Measurements from ENCODE around the gene CTSH. TPM values are rescaled to one million over a fixed set of nuclear protein-coding genes. Genes with fewer than 3 reads are reported as not detected.
A peak's percentile ranks its signal among the peaks of the same experiment; 100 is the strongest.
"Not testable (repeated sequence)": the region's sequence is repeated elsewhere in the genome, so short reads cannot be mapped to it uniquely, and the experiment has no call there.

Gene CTSH
- total RNA-seq, 1 experiment from 2014 or later: 327 TPM

DNA sequence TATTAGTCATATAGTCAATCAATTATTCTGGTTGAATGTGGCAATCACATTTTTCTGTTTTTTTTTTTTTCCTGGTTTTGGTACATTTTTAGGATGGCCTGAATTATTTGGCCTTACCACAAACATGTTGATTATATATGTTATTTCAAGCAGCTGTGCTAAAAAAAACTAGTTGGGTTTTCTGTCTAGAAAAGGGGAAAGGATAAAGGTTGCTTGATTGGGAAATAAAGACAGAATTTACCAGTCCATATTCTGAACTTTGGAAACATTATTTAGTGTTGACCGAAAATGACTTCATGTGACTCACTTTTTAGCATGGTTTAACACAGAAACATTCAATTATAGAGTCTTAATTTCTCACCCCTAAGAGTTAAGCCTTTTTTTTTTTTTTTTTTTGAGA, 64.0 kb downstream of the CTSH start:
- Mint-ChIP-seq H3K27me3 (ENCODE audit: unreplicated experiment) (no peaks in the 10 kb centered on the region), H3K4me1 (ENCODE audit: low read depth, unreplicated experiment) (peaks cover 22% of the 10 kb centered on the region), H3K9me3 (ENCODE audit: low read depth, unreplicated experiment) (no peaks in the 10 kb centered on the region), H3K36me3 (ENCODE audit: insufficient read depth, unreplicated experiment) (peaks cover 66% of the 10 kb centered on the region), H3K4me3 (ENCODE audit: low read depth, unreplicated experiment) (no peak overlapping the region), H3K27ac (ENCODE audit: unreplicated experiment) (no peak overlapping the region)
- CTCF ChIA-PET: interaction anchor here (0.5 kb wide), 1 partner anchor 210 kb away, joined by 6 read pairs; no protein-coding TSS in a partner anchor
- TF ChIP-seq, protein P1, sequence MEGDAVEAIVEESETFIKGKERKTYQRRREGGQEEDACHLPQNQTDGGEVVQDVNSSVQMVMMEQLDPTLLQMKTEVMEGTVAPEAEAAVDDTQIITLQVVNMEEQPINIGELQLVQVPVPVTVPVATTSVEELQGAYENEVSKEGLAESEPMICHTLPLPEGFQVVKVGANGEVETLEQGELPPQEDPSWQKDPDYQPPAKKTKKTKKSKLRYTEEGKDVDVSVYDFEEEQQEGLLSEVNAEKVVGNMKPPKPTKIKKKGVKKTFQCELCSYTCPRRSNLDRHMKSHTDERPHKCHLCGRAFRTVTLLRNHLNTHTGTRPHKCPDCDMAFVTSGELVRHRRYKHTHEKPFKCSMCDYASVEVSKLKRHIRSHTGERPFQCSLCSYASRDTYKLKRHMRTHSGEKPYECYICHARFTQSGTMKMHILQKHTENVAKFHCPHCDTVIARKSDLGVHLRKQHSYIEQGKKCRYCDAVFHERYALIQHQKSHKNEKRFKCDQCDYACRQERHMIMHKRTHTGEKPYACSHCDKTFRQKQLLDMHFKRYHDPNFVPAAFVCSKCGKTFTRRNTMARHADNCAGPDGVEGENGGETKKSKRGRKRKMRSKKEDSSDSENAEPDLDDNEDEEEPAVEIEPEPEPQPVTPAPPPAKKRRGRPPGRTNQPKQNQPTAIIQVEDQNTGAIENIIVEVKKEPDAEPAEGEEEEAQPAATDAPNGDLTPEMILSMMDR (IDR thresholded peaks at IDR 0.05; ENCODE audit: unreplicated experiment): no peak
- no TSS peak for BruUV-seq (replicated peaks)
- intact Hi-C loops (cut with micrococcal nuclease; ENCODE audit: unreplicated experiment): no loop called here
- DNase-seq: no peak

DNA sequence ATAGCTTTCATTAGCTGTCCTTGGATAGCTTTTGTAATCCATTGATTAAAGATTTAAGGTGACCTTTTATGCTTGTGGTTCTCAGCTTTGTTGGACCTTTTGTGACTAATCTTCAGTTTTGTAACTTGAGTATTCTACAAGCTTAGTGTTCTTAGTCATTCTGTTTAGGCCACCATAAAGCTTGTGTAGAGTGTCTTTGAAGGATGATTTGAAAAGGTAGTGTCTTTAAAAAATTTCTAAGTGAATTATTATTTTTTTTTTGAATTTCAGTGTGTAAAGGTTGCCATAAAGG, 64.7 kb downstream of the CTSH start:
- TF ChIP-seq, protein P1 (IDR thresholded peaks at IDR 0.05; ENCODE audit: unreplicated experiment): no peak
- intact Hi-C loops (cut with micrococcal nuclease; ENCODE audit: unreplicated experiment): no loop called here
- CTCF ChIA-PET: interaction anchor here (0.7 to 0.9 kb wide), 2 partner anchors 68 to 118 kb away, joined by 3 read pairs; no protein-coding TSS in a partner anchor
- H3K4me1 Mint-ChIP-seq (ENCODE audit: low read depth, unreplicated experiment): peaks cover 27% of the 10 kb centered on the region
- no peak overlapping the region for H3K27ac Mint-ChIP-seq (ENCODE audit: unreplicated experiment)
- BruUV-seq (replicated peaks): no TSS peak
- no peak overlapping the region for H3K4me3 Mint-ChIP-seq (ENCODE audit: low read depth, unreplicated experiment)
- H3K27me3 Mint-ChIP-seq (ENCODE audit: unreplicated experiment): no peaks in the 10 kb centered on the region
- peaks cover 66% of the 10 kb centered on the region for H3K36me3 Mint-ChIP-seq (ENCODE audit: insufficient read depth, unreplicated experiment)
- H3K9me3 Mint-ChIP-seq (ENCODE audit: low read depth, unreplicated experiment): no peaks in the 10 kb centered on the region
- no peak for DNase-seq

DNA sequence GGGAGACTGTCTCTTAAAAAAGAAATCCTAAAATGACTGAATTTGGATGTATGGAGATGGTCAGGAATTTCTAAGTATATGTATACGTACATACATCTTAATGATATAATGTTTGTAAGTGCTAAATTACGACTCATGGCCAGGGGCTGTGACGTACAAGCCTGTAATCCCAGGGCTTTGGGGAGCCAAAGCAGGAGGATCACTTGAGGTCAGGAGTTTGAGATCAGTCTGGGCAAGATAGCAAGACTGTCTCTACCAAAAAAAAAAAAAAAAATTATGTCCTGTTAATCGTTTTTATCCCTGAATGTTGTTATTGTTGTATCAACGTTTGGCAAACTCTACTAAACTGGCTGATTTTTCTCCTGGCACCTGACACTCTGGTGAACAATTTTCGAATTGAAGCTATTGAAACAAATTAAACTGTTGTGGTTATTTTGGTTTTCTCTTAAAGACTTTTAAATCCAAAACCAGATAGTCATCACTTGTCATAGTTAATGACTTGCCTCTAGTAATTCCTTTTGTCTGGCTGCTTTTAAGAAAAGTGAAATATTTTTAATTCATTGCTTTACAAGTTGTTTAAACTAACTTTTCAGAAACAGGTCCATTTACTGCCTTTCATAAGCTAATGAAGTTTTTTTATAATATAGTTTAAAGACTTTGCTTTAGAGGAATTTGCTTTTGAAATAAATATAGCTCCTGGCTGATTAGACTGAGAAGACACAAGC, 65.2 kb downstream of the CTSH start:
- DNase-seq: no peak
- Mint-ChIP-seq H3K4me1 (ENCODE audit: low read depth, unreplicated experiment) (peaks cover 33% of the 10 kb centered on the region), H3K4me3 (ENCODE audit: low read depth, unreplicated experiment) (no peak overlapping the region), H3K9me3 (ENCODE audit: low read depth, unreplicated experiment) (no peaks in the 10 kb centered on the region), H3K27ac (ENCODE audit: unreplicated experiment) (no peak overlapping the region), H3K36me3 (ENCODE audit: insufficient read depth, unreplicated experiment) (peaks cover 66% of the 10 kb centered on the region), H3K27me3 (ENCODE audit: unreplicated experiment) (no peaks in the 10 kb centered on the region)
- CTCF ChIA-PET: interaction anchor here (0.7 to 0.9 kb wide), 3 partner anchors 68 to 1721 kb away, joined by 3 read pairs; no protein-coding TSS in a partner anchor
- TF ChIP-seq, protein P1 (IDR thresholded peaks at IDR 0.05; ENCODE audit: unreplicated experiment): no peak
- BruUV-seq (replicated peaks): no TSS peak
- intact Hi-C loops (cut with micrococcal nuclease; ENCODE audit: unreplicated experiment): no loop called here

DNA sequence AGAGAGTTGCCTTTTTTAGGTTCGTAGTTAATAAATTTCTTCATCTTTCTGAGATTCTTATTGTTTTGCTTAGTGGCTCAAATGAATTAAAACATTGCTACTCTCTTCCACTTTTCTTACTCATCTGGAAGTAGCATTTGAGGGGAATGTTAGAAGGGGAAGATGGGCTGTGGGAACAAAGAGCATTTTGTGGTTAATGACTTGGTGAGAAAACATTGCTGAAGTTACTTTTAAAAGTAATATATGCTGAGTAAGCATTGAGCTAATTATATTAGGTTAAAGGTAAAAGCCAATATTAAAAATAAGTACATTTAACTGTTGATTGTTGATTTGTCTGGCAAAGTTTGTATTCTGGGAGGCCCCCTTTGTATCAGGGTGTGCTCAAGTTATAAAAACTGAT, 66.5 kb downstream of the CTSH start:
- peaks cover 66% of the 10 kb centered on the region for H3K36me3 Mint-ChIP-seq (ENCODE audit: insufficient read depth, unreplicated experiment)
- H3K27ac Mint-ChIP-seq (ENCODE audit: unreplicated experiment): no peak overlapping the region
- peaks cover 36% of the 10 kb centered on the region for H3K4me1 Mint-ChIP-seq (ENCODE audit: low read depth, unreplicated experiment)
- CTCF ChIA-PET: no interaction called here
- intact Hi-C loops (cut with micrococcal nuclease; ENCODE audit: unreplicated experiment): no loop called here
- TF ChIP-seq, protein P1 (IDR thresholded peaks at IDR 0.05; ENCODE audit: unreplicated experiment): no peak
- no peaks in the 10 kb centered on the region for H3K27me3 Mint-ChIP-seq (ENCODE audit: unreplicated experiment)
- H3K4me3 Mint-ChIP-seq (ENCODE audit: low read depth, unreplicated experiment): peak overlapping the region; percentile 78
- no peaks in the 10 kb centered on the region for H3K9me3 Mint-ChIP-seq (ENCODE audit: low read depth, unreplicated experiment)
- no TSS peak for BruUV-seq (replicated peaks)
- no peak for DNase-seq

DNA sequence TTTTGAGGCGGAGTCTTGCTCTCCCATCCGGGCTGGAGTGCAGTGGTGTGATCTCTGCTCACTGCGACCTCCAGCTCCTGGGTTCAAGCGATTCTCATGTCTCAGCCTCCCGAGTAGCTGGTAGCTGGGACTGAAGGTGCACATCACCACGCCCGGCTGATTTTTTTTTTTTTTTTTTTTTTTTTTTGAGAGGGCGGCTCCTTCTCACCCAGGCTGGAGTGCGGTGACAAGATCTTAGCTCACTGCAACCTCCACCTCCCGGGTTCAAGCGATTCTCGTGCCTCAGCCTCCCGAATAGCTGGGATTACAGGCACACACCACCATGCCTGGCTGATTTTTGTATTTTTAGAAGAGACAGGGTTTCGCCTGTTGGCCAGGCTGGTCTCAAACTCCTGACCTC, 67.9 kb downstream of the CTSH start:
- H3K9me3 Mint-ChIP-seq (ENCODE audit: low read depth, unreplicated experiment); H3K27me3 Mint-ChIP-seq (ENCODE audit: unreplicated experiment); intact Hi-C loops (cut with micrococcal nuclease; ENCODE audit: unreplicated experiment); BruUV-seq (replicated peaks); DNase-seq; CTCF ChIA-PET; H3K27ac Mint-ChIP-seq (ENCODE audit: unreplicated experiment): not testable (repeated sequence)
- H3K36me3 Mint-ChIP-seq (ENCODE audit: insufficient read depth, unreplicated experiment): peaks cover 67% of the 10 kb centered on the region
- peaks cover 36% of the 10 kb centered on the region for H3K4me1 Mint-ChIP-seq (ENCODE audit: low read depth, unreplicated experiment)
- H3K4me3 Mint-ChIP-seq (ENCODE audit: low read depth, unreplicated experiment): peak overlapping the region; percentile 78

All from Calu3 (cell line).